ENCODE data around the gene UBE3C.

DNA sequence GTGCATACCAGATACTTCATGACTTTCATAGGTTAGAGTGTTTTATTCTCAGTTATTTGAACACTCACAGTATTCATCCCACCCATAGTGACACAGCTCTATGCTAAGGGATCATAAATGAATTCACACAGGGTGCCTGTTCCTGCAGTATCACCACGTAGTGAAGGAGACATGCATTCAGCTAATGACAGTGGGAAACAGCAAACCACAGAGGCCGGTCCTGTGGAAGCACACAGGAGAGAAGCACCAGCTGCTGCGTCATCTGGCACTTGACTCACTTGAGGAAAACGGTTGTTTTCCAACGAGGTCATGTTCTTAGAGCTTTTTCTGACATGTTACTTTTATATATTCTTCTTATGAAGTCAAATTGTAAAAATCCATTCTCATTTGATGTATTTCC, 73.0 kb downstream of the UBE3C start:
- TF ChIP-seq EZH2 (IDR thresholded peaks at IDR 0.05; ENCODE audit: borderline replicate concordance, low read length) (no peak), CTCF (IDR thresholded peaks at IDR 0.05; ENCODE audit: low read length) (no peak)

All from OCI-LY1 (cell line).